Naive thymus-derived CD8-positive, alpha-beta T cell (primary cell): ENCODE data around the gene EZR. TPM values are rescaled to one million over a fixed set of nuclear protein-coding genes. Genes with fewer than 3 reads are reported as not detected.
"Not testable (repeated sequence)": the region's sequence is repeated elsewhere in the genome, so short reads cannot be mapped to it uniquely, and the experiment has no call there.

Source experiments
- ATAC-seq, 2 donors: fragments of 150-1000 bp; cut with Tn5 transposase in 1 of 2; sonication (Bioruptor Pico), chemical (Tn5 transposase) in 1 of 2; 1 replicate in 1 of 2; 2 replicates in 1 of 2; pipeline ENCODE4 v1.10.0; 2021; ENCODE audit warnings: mild to moderate bottlenecking in 2 of 2, moderate library complexity in 2 of 2
- POLR2A ChIA-PET: fragments of 350-600 bp; sonication (Branson Sonifier 250); formaldehyde crosslinking; loops from one replicate; lab custom pipeline; 2021; ENCODE audit warnings: antibody characterized with exemption; lab: Charles Lee
- DNase-seq, 10 donors: peaks; one replicate each; pipeline versions ENCODE4 v3.0.0 to v3.0.0-alpha.2; 2020 to 2022
- H3K27ac Mint-ChIP-seq, 10 donors: one replicate each; pipeline ENCODE4 v1.8.0; 2020 to 2022; ENCODE audit warnings: mild to moderate bottlenecking in 10 of 10, mixed read lengths in 10 of 10, moderate library complexity in 4 of 10, inconsistent platforms in 1 of 10
- H3K27me3 Mint-ChIP-seq, 5 donors: one replicate each; pipeline ENCODE4 v1.8.0; 2021 to 2022; ENCODE audit warnings: mixed read lengths in 5 of 5
- H3K36me3 Mint-ChIP-seq, 3 donors: one replicate each; pipeline ENCODE4 v1.8.0; 2020 to 2022; ENCODE audit warnings: mixed read lengths in 3 of 3, mild to moderate bottlenecking in 2 of 3, inconsistent platforms in 1 of 3
- H3K4me1 Mint-ChIP-seq, 4 donors: one replicate each; pipeline ENCODE4 v1.8.0; 2021 to 2022; ENCODE audit warnings: mixed read lengths in 4 of 4
- H3K4me3 Mint-ChIP-seq, 10 donors: one replicate each; pipeline ENCODE4 v1.8.0; 2020 to 2022; ENCODE audit warnings: mild to moderate bottlenecking in 10 of 10, mixed read lengths in 10 of 10, moderate library complexity in 6 of 10, inconsistent platforms in 1 of 10
- H3K9me3 Mint-ChIP-seq, 9 donors: one replicate each; pipeline ENCODE4 v1.8.0; 2020 to 2022; ENCODE audit warnings: mixed read lengths in 9 of 9, mild to moderate bottlenecking in 3 of 9, inconsistent platforms in 1 of 9, moderate library complexity in 1 of 9
- polyA plus RNA-seq, 3 donors: library from polyadenylated mRNA; unstranded; fragments of 300-500 nt; fragmentation: Illumina TruSeq; gene quantifications; one replicate each; pipeline ENCODE4 v1.2.3, GENCODE V29; 2021
- total RNA-seq, 8 experiments: library from RNA in 2 of 8; stranded (reverse) in 2 of 8; gene quantifications; one replicate each; pipeline ENCODE4 v1.2.3 and lab custom pipeline; 2021 to 2026

EZR gene
- total and polyA plus RNA-seq, 5 experiments from 2014 or later = 127 to 212 (median 168) TPM

DNA sequence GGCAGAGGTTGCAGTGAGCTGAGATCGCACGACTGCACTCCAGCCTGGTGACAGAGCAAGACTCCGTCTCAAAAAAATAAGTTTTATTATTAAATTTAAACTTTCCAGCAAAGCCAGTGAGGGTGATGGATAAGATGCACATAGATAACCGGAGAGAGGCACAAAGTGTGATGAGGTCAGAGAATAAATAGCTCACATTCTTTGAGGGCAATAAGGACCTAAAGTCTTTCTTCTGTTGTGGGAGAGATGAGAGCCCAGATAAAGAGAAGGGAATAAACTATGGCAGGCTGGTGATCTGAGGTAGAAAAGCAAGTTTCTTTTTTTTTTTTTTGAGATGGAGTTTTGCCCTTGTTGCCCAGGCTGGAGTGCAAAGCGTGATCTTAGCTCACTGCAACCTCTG lies 20.6 kb upstream of the EZR start:
- peaks cover 0 to 3% (median 0%) of the 10 kb centered on the region in 3 donors for H3K36me3 Mint-ChIP-seq
- DNase-seq = no peak
- no peak overlapping the region for H3K4me3 Mint-ChIP-seq
- peaks cover 0 to 9% (median 4%) of the 10 kb centered on the region in 9 donors for H3K9me3 Mint-ChIP-seq
- POLR2A ChIA-PET = interaction anchor here (1.2 kb wide), 1 partner anchor 24 kb away, joined by 3 read pairs; no protein-coding TSS in a partner anchor
- no peak overlapping the region for H3K27ac Mint-ChIP-seq
- H3K27me3 Mint-ChIP-seq = peaks cover 0 to 1% (median 0%) of the 10 kb centered on the region in 5 donors
- H3K4me1 Mint-ChIP-seq = peaks cover 0 to 35% (median 2%) of the 10 kb centered on the region in 4 donors
- ATAC-seq = no peak

DNA sequence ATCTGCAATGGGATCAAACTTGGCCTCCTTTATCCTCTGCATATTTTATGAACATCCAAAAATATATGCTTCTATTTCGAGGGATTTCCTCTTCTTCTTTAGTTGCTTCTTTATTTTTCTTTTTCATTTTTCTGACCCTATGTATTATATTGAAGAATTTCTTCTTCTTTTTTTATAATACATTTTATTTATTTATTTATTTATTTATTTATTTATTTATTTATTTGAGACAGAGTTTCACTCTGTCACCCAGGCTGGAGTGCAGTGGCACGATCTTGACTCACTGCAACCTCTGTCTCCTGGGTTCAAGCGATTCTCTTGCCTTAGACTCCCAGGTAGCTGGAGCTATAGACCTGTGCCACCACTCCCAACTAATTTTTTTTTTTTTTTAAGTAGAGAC lies 19.6 kb upstream of the EZR start:
- Mint-ChIP-seq H3K4me1 (peaks cover 0 to 27% (median 2%) of the 10 kb centered on the region in 4 donors), H3K27ac (peak overlapping the region in 1 of 10 donors; percentile 40)
- POLR2A ChIA-PET = interaction anchor here (0.8 kb wide), 1 partner anchor 30 kb away, joined by 3 read pairs; no protein-coding TSS in a partner anchor
- not testable (repeated sequence) for DNase-seq, H3K27me3 Mint-ChIP-seq, H3K9me3 Mint-ChIP-seq, H3K4me3 Mint-ChIP-seq, H3K36me3 Mint-ChIP-seq, ATAC-seq

DNA sequence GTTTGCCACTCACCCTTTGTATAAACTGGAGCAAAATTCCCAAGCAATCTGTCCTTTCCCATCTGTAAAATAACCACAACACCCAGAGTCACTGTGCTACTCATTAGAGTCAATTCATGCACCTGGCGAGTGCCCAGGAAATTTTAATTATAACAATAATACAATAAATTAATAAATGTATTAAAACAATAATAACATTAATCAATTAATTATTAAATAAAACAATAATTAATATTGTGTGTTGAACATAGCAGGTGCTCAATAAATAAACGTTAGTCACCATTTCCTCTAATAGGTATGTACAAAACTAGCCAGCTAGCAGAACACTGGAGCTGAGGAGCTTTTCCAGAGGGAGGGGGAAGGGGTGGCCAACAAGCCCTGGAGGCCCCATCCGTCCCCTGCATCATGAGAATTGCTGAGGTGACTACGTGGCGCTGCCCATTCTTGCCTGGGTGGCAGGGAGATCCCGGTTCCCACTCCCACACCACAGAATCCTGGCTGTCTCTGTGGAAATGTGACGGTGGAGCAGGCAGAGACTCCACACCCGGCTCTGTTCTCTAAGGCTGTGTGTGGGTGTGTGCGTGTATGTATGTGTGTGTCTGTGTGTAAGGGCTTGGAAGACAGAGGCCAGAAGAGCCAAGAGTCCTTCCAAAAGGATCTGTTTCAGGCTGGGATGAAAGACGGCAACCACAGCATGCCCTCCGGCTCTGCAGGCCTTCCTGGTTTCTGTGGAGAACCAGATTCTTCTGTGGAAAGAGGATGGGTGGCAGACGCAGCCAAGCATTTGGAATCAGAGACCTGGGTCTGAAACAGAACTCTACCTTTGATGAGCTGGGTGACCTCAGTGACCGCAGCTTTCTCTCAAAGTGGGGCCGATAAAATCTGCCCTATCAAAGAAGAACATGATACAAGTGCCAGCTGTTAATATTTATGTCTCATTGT lies 18.8 kb upstream of the EZR start:
- H3K36me3 Mint-ChIP-seq = peaks cover 0 to 3% (median 0%) of the 10 kb centered on the region in 3 donors
- H3K9me3 Mint-ChIP-seq = peaks cover 0 to 9% (median 4%) of the 10 kb centered on the region in 9 donors
- no peak for DNase-seq
- ATAC-seq = no peak
- H3K4me3 Mint-ChIP-seq = no peak overlapping the region
- peaks cover 0 to 23% (median 3%) of the 10 kb centered on the region in 4 donors for H3K4me1 Mint-ChIP-seq
- peak overlapping the region in 2 of 10 donors; percentile 44 to 61 for H3K27ac Mint-ChIP-seq
- POLR2A ChIA-PET = interaction anchor here (0.8 kb wide), 1 partner anchor 31 kb away, joined by 3 read pairs; no protein-coding TSS in a partner anchor
- peaks cover 0 to 1% (median 0%) of the 10 kb centered on the region in 5 donors for H3K27me3 Mint-ChIP-seq

DNA sequence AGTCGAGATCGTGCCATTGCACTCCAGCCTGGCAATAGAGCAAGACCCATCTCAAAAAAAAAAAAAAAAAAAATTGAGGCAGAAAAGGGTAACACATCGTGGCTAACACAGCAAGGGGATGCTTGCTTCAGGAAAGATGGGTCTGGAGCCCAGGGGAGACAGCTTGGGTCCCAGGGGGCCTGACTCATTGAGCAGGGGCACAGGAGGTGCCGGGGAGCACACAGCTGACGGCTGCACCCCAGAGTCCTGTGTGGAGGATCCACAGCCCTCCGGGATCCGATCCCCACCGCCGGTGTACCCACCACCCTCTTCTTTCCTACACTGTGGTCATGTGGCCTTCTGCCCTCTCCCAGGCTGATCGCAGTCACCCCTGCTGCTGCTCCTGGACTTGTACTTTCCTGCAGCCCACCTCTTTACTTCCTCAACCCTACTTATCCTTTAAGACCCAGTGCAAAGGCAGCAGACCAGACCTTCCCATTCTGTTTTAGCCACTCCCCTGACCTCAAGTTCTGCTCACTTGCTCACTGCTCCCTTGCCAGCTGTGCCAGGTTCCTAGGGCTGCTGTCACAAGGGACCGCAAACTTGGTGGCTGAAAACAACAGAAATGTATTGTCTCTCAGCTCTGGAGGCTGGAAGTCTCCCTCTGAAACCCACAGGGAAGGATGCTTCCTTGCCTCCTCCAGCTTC lies 17.6 kb upstream of the EZR start:
- H3K27ac Mint-ChIP-seq = peak overlapping the region in 5 of 10 donors; percentile 2 to 66 (median 37)

DNA sequence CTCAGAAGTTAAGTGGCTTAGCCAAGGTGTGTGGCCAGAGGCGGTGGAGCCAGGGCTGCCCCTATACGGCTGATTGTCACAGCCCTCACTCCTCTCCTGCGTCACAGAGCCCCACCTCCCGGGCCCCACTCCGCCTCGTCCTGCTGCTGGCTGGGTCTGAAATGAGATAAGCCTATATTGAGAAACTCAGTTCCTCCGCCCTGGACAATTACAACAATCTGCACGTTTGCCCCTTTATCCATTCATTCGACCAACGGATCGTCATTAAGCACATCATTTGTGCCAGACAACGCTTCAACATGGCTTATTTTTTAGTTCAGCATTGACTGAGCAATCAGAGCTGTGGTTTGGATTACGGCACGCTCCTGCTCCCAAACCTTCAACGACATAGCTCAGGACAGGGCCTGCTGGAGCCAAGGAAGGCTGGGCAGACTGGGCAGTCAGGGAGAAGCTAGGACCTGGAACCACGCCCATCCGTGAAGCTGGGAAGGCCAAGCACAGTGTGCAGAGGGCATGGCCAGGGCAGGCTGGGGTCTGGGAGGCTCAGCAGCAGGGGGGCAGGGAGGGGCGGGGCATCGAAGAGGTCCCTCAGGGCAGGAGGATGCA lies 16.6 kb upstream of the EZR start:
- Mint-ChIP-seq H3K9me3 (peaks cover 0 to 6% (median 3%) of the 10 kb centered on the region in 9 donors), H3K36me3 (peaks cover 0 to 3% (median 0%) of the 10 kb centered on the region in 3 donors), H3K27ac (peak overlapping the region in 4 of 10 donors; percentile 37 to 60 (median 44)), H3K4me1 (peaks cover 0 to 17% (median 3%) of the 10 kb centered on the region in 4 donors), H3K27me3 (peaks cover 0 to 1% (median 0%) of the 10 kb centered on the region in 5 donors), H3K4me3 (peak overlapping the region in 3 of 10 donors; percentile 18 to 36 (median 19))
- ATAC-seq (peak in 1 of 2 donors; percentile 49), DNase-seq (no peak)
- POLR2A ChIA-PET = interaction anchor here (0.6 to 0.7 kb wide), 2 partner anchors 9 to 34 kb away, joined by 3 read pairs; no protein-coding TSS in a partner anchor

More for the DNA sequence above, 17.6 kb upstream of the EZR start:
- DNase-seq (no peak), ATAC-seq (no peak)
- Mint-ChIP-seq H3K4me1 (peaks cover 0 to 21% (median 3%) of the 10 kb centered on the region in 4 donors), H3K9me3 (peaks cover 0 to 9% (median 4%) of the 10 kb centered on the region in 9 donors), H3K4me3 (peak overlapping the region in 1 of 10 donors; percentile 36), H3K36me3 (peaks cover 0 to 3% (median 0%) of the 10 kb centered on the region in 3 donors), H3K27me3 (peaks cover 0 to 1% (median 0%) of the 10 kb centered on the region in 5 donors)
- POLR2A ChIA-PET = no interaction called here

DNA sequence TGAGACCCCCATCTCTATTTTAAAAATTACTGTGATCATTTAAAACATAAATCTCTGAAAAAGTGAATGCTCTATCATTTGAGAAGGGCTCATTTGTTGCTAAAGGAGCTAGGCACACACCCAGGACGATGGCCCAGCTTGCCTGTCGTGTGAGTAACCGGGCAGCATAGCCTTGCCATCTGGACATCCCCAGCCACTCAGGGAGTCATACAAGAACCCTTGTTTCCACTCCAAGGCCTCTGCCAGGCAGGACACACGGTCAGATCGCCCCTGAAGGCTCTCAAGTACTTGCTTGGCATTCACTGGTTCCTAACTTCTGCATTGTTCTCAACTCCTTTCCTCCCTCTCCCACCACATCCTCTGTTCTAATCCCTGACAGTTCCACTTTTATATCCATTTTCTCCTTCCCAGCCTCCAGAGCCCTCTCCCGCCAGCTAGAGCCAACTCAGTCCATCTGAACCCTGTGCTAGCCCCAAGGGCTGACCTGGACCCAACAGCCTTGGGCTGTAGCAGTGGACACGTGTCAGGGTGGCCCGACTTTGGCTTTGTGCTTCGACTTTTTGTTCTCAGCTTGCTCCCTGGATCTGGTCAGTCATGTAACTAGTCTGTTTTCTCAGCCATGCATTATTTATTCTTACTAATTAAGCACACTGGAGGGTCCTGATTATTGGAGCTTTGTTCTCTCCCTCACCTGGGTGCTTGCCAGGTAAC lies 15.7 kb upstream of the EZR start:
- ATAC-seq (no peak), DNase-seq (no peak)
- H3K4me1 Mint-ChIP-seq = peaks cover 0 to 15% (median 3%) of the 10 kb centered on the region in 4 donors
- peaks cover 0 to 1% (median 0%) of the 10 kb centered on the region in 5 donors for H3K27me3 Mint-ChIP-seq
- H3K4me3 Mint-ChIP-seq = no peak overlapping the region
- POLR2A ChIA-PET = interaction anchor here (0.7 kb wide), 1 partner anchor 35 kb away, joined by 3 read pairs; no protein-coding TSS in a partner anchor
- H3K9me3 Mint-ChIP-seq = no peaks in the 10 kb centered on the region
- H3K36me3 Mint-ChIP-seq = no peaks in the 10 kb centered on the region
- peak overlapping the region in 2 of 10 donors; percentile 8 to 43 for H3K27ac Mint-ChIP-seq

DNA sequence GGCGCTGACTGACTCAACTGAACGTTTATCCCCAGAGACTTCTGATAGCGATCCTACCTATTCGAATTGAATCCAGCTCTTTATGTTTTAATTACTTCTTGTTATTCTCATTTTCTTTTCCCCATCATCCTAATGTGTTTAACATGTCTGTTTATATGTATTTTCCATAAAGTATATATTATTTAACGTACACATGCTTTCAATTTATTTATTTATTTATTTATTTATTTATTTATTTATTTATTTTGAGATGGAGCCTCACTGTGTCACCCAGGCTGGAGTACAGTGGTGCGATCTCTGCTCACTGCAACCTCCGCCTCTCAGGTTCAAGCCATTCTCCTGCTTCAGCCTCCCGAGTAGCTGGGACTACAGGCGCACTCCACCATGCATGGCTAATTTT lies 13.6 kb upstream of the EZR start:
- POLR2A ChIA-PET = interaction anchor here (1.0 to 2.1 kb wide), 6 partner anchors 12 to 36 kb away, joined by 3 to 11 read pairs (median 6); partner anchors contain the start of gene EZR
- DNase-seq, H3K36me3 Mint-ChIP-seq, H3K27ac Mint-ChIP-seq, ATAC-seq, H3K4me3 Mint-ChIP-seq, H3K9me3 Mint-ChIP-seq, H3K27me3 Mint-ChIP-seq: not testable (repeated sequence)
- H3K4me1 Mint-ChIP-seq = peaks cover 0 to 16% (median 3%) of the 10 kb centered on the region in 4 donors

DNA sequence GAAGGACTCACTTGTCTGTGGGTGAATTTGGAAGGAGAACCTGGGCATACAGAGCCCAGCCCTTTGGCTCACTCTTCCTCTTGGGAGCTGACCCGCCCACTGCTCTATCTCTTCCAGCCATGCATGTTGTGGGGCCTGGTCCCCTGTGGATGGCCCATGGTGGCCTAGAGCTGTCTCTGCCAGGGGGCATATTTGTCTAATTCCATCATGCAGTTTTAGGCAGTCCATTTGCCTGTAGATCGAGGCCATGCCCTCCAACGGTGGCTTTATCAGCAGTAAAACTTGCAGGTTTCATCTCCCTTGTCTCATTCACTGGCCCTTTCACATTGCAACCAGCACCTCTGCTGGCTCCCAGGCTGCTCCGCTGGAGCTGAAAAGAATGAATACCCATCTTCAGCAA lies 12.9 kb upstream of the EZR start:
- DNase-seq (no peak), ATAC-seq (no peak)
- no peaks in the 10 kb centered on the region for H3K9me3 Mint-ChIP-seq
- H3K36me3 Mint-ChIP-seq = no peaks in the 10 kb centered on the region
- peaks cover 0 to 1% (median 0%) of the 10 kb centered on the region in 5 donors for H3K27me3 Mint-ChIP-seq
- POLR2A ChIA-PET = interaction anchor here (0.5 to 3.1 kb wide), 7 partner anchors 13 to 40 kb away, joined by 3 to 13 read pairs (median 5); partner anchors contain the start of gene EZR
- H3K4me1 Mint-ChIP-seq = peaks cover 0 to 19% (median 3%) of the 10 kb centered on the region in 4 donors
- H3K27ac Mint-ChIP-seq = peak overlapping the region in 2 of 10 donors; percentile 15 to 48
- H3K4me3 Mint-ChIP-seq = no peak overlapping the region

DNA sequence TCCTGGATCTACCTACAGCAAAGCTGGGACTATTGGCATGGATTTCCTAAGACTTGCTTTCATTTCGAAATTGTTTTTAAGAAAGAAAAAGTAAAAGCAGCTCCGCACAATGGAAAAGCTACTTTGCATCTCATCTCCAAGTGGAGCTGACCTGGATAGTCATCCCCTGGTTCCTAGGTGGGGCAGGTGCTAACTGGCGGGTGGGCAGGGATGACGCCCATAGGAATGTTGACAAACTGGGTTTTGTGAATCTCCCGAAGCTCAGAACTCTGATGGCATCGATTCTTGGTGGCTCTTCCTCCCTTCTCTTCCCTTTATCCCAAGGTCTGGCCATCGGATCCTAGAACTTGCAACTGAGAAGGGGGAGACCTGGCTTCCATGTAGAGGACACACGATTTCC lies 12.4 kb upstream of the EZR start:
- POLR2A ChIA-PET = interaction anchor here (0.5 to 3.1 kb wide), 6 partner anchors 9 to 40 kb away, joined by 3 to 13 read pairs (median 4); partner anchors contain the start of gene EZR
- peaks cover 0 to 19% (median 2%) of the 10 kb centered on the region in 4 donors for H3K4me1 Mint-ChIP-seq

DNA sequence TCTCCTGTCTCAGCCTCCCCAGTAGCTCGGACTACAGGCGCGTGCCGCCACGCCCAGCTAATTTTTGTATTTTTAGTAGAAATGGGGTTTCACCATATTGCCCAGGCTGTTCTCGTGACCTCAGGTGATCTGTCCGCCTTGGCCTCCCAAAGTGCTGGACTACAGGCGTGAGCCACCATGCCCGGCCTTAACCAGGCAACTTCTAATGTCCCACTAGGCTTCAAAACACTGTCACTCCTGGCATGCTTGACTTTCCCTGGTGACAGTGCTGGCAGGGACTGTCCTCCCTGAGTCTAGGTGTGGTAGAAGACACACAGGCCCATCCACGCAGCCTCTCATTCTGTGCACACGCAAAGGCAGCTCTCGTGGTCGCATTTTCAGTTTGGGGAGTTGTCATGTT lies 11.6 kb upstream of the EZR start:
- no peaks in the 10 kb centered on the region for H3K36me3 Mint-ChIP-seq
- H3K4me3 Mint-ChIP-seq = no peak overlapping the region
- H3K27me3 Mint-ChIP-seq = peaks cover 0 to 1% (median 0%) of the 10 kb centered on the region in 5 donors
- peak overlapping the region in 2 of 10 donors; percentile 66 to 71 for H3K27ac Mint-ChIP-seq
- POLR2A ChIA-PET = interaction anchor here (0.9 to 3.1 kb wide), 2 partner anchors 10 to 11 kb away, joined by 3 to 13 read pairs; partner anchors contain the start of gene EZR
- DNase-seq (no peak), ATAC-seq (no peak)
- H3K4me1 Mint-ChIP-seq = peaks cover 0 to 21% (median 2%) of the 10 kb centered on the region in 4 donors
- H3K9me3 Mint-ChIP-seq = no peaks in the 10 kb centered on the region

More for the DNA sequence above, 12.4 kb upstream of the EZR start:
- Mint-ChIP-seq H3K9me3 (no peaks in the 10 kb centered on the region), H3K4me3 (no peak overlapping the region), H3K27me3 (peaks cover 0 to 1% (median 0%) of the 10 kb centered on the region in 5 donors), H3K27ac (peak overlapping the region in 4 of 10 donors; percentile 3 to 61 (median 33)), H3K36me3 (no peaks in the 10 kb centered on the region)
- no peak for DNase-seq
- ATAC-seq = no peak

DNA sequence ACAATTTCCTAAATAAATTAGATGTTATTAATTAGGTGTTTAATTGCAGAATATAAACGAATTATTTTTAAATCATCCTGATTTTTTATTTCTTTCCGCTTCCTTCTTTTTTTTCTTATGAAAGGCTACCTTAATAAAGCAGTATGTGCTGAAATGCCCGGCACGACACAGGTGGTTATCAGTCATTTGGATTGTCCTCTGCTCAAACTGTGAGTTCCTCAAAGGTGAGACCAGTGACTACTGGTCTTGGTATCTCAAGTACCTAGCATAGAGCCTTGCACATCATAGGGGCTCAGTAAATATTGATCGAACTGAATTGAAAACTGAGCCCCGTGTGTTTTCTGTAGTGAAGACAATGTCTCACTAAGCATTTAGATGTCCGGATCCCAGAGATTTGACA lies 9.6 kb upstream of the EZR start:
- peaks cover 0 to 22% (median under 1%) of the 10 kb centered on the region in 4 donors for H3K4me1 Mint-ChIP-seq
- ATAC-seq (no peak), DNase-seq (no peak)
- no peak overlapping the region for H3K4me3 Mint-ChIP-seq
- no peaks in the 10 kb centered on the region for H3K27me3 Mint-ChIP-seq
- no peaks in the 10 kb centered on the region for H3K36me3 Mint-ChIP-seq
- H3K9me3 Mint-ChIP-seq = no peaks in the 10 kb centered on the region
- peak overlapping the region in 1 of 10 donors; percentile 4 for H3K27ac Mint-ChIP-seq
- POLR2A ChIA-PET = no interaction called here
